ENCODE measurements around the gene STX5.
A peak's percentile ranks its signal among the peaks of the same experiment; 100 is the strongest.

The STX5 gene

GRCh38 chr11:62855571-62856332, 23.9 kb upstream of the STX5 start:
- Histone ChIP-seq H2BK120ac (ENCODE audit: low read depth, low read length) (no peak overlapping the region), H4K8ac (ENCODE audit: low read depth, low read length) (peak overlapping the region; percentile 92), H3K4me3 (ENCODE audit: low read length in 2 of 2) (peak overlapping the region; percentile 76 to 96), H3K23ac (ENCODE audit: low read depth, low read length, poor library complexity) (peak overlapping the region; percentile 99), H3K4me1 (ENCODE audit: control insufficient read depth in 2 of 2, insufficient read depth in 1 of 2, low read depth in 1 of 2, low read length in 2 of 2) (peaks cover 11 to 20% of the 10 kb centered on the region in 2 donors), H3K27me3 (ENCODE audit: control insufficient read depth in 3 of 3, insufficient read depth in 3 of 3, low read depth in 1 of 3, low read length in 3 of 3) (no peaks in the 10 kb centered on the region), H3K9me3 (replicated peaks in 1 of 2; ENCODE audit: control insufficient read depth in 2 of 2, insufficient read depth in 1 of 2, low read depth in 1 of 2, low read length in 2 of 2) (no peaks in the 10 kb centered on the region), H3K27ac (replicated peaks; ENCODE audit: low read length) (peak overlapping the region; percentile 92), H3K9ac (ENCODE audit: low read depth, low read length, poor library complexity) (peak overlapping the region; percentile 100), H2BK5ac (ENCODE audit: low read length) (no peak overlapping the region), H4K91ac (ENCODE audit: low read depth, low read length, poor library complexity) (peak overlapping the region; percentile 99), H2BK12ac (ENCODE audit: low read length) (no peak overlapping the region), H2AK5ac (ENCODE audit: low read depth, low read length) (peak overlapping the region; percentile 20), H3K14ac (ENCODE audit: low read length) (peak overlapping the region; percentile 95), H3K4me2 (ENCODE audit: insufficient read depth, low read length, poor library complexity, severe bottlenecking) (peak overlapping the region; percentile 87), H2BK15ac (ENCODE audit: low read length) (no peak overlapping the region), H3K4ac (ENCODE audit: low read length) (peak overlapping the region; percentile 56), H3K18ac (ENCODE audit: low read length) (peak overlapping the region; percentile 98), H2AFZ (ENCODE audit: low read length) (peak overlapping the region; percentile 78), H3K36me3 (replicated peaks in 1 of 2; ENCODE audit: control insufficient read depth in 2 of 2, insufficient read depth in 2 of 2, low read length in 2 of 2) (peaks cover 28 to 56% of the 10 kb centered on the region in 2 donors), H3K79me1 (ENCODE audit: low read depth, low read length) (no peaks in the 10 kb centered on the region)
- DNase-seq (ENCODE audit: low spot score), result peak; percentile 97
- WGBS, 2 donors (ENCODE audit: extremely low coverage in 2 of 2, insufficient read length in 2 of 2, insufficient replicate concordance in 1 of 2), result no CpG with 5 or more reads among the region's 54 CpGs

- Histone ChIP-seq H4K8ac (ENCODE audit: low read depth, low read length) (no peak overlapping the region), H4K91ac (ENCODE audit: low read depth, low read length, poor library complexity) (no peak overlapping the region), H3K9me3 (replicated peaks in 1 of 2; ENCODE audit: control insufficient read depth in 2 of 2, insufficient read depth in 1 of 2, low read depth in 1 of 2, low read length in 2 of 2) (no peaks in the 10 kb centered on the region), H3K23ac (ENCODE audit: low read depth, low read length, poor library complexity) (no peak overlapping the region), H3K4me1 (ENCODE audit: control insufficient read depth in 2 of 2, insufficient read depth in 1 of 2, low read depth in 1 of 2, low read length in 2 of 2) (peaks cover 11 to 20% of the 10 kb centered on the region in 2 donors), H3K36me3 (replicated peaks in 1 of 2; ENCODE audit: control insufficient read depth in 2 of 2, insufficient read depth in 2 of 2, low read length in 2 of 2) (peaks cover 28 to 54% of the 10 kb centered on the region in 2 donors), H2BK15ac (ENCODE audit: low read length) (no peak overlapping the region), H3K14ac (ENCODE audit: low read length) (peak overlapping the region; percentile 56), H3K4ac (ENCODE audit: low read length) (no peak overlapping the region), H2BK12ac (ENCODE audit: low read length) (no peak overlapping the region), H2BK120ac (ENCODE audit: low read depth, low read length) (no peak overlapping the region), H3K9ac (ENCODE audit: low read depth, low read length, poor library complexity) (peak overlapping the region; percentile 97), H2BK5ac (ENCODE audit: low read length) (no peak overlapping the region), H3K79me1 (ENCODE audit: low read depth, low read length) (no peaks in the 10 kb centered on the region), H3K18ac (ENCODE audit: low read length) (peak overlapping the region; percentile 87), H2AFZ (ENCODE audit: low read length) (no peak overlapping the region), H2AK5ac (ENCODE audit: low read depth, low read length) (peak overlapping the region; percentile 13), H3K27ac (replicated peaks; ENCODE audit: low read length) (peak overlapping the region; percentile 14), H3K27me3 (ENCODE audit: control insufficient read depth in 3 of 3, insufficient read depth in 3 of 3, low read depth in 1 of 3, low read length in 3 of 3) (no peaks in the 10 kb centered on the region), H3K4me2 (ENCODE audit: insufficient read depth, low read length, poor library complexity, severe bottlenecking) (peak overlapping the region; percentile 87), H3K4me3 (ENCODE audit: low read length in 2 of 2) (peak overlapping the region; percentile 76 to 96)
- WGBS, 2 donors (ENCODE audit: extremely low coverage in 2 of 2, insufficient read length in 2 of 2, insufficient replicate concordance in 1 of 2), result no CpG with 5 or more reads among the region's 15 CpGs
- no peak for DNase-seq (ENCODE audit: low spot score)
Observed at GRCh38 chr11:62854825-62855570, 23.1 kb upstream of the STX5 start.

GRCh38 chr11:62854013-62854824, 22.4 kb upstream of the STX5 start:
- H3K4me1 ChIP-seq (ENCODE audit: control insufficient read depth in 2 of 2, insufficient read depth in 1 of 2, low read depth in 1 of 2, low read length in 2 of 2), result peaks cover 11 to 20% of the 10 kb centered on the region in 2 donors
- no peak overlapping the region for H2BK120ac ChIP-seq (ENCODE audit: low read depth, low read length)
- H3K36me3 ChIP-seq (replicated peaks in 1 of 2; ENCODE audit: control insufficient read depth in 2 of 2, insufficient read depth in 2 of 2, low read length in 2 of 2), result peaks cover 28 to 49% of the 10 kb centered on the region in 2 donors
- H3K23ac ChIP-seq (ENCODE audit: low read depth, low read length, poor library complexity), result no peak overlapping the region
- no peak overlapping the region for H2AK5ac ChIP-seq (ENCODE audit: low read depth, low read length)
- H3K9ac ChIP-seq (ENCODE audit: low read depth, low read length, poor library complexity), result no peak overlapping the region
- no peak overlapping the region for H3K4ac ChIP-seq (ENCODE audit: low read length)
- WGBS, 2 donors (ENCODE audit: extremely low coverage in 2 of 2, insufficient read length in 2 of 2, insufficient replicate concordance in 1 of 2), result no CpG with 5 or more reads among the region's 8 CpGs
- no peaks in the 10 kb centered on the region for H3K79me1 ChIP-seq (ENCODE audit: low read depth, low read length)
- H2BK15ac ChIP-seq (ENCODE audit: low read length), result no peak overlapping the region
- H3K4me3 ChIP-seq (ENCODE audit: low read length in 2 of 2), result peak overlapping the region; percentile 76 to 96
- no peak overlapping the region for H4K91ac ChIP-seq (ENCODE audit: low read depth, low read length, poor library complexity)
- H2BK12ac ChIP-seq (ENCODE audit: low read length), result no peak overlapping the region
- no peak overlapping the region for H3K27ac ChIP-seq (replicated peaks; ENCODE audit: low read length)
- H3K4me2 ChIP-seq (ENCODE audit: insufficient read depth, low read length, poor library complexity, severe bottlenecking), result peak overlapping the region; percentile 87
- H4K8ac ChIP-seq (ENCODE audit: low read depth, low read length), result no peak overlapping the region
- H3K18ac ChIP-seq (ENCODE audit: low read length), result no peak overlapping the region
- no peak overlapping the region for H2AFZ ChIP-seq (ENCODE audit: low read length)
- no peak for DNase-seq (ENCODE audit: low spot score)
- no peaks in the 10 kb centered on the region for H3K27me3 ChIP-seq (ENCODE audit: control insufficient read depth in 3 of 3, insufficient read depth in 3 of 3, low read depth in 1 of 3, low read length in 3 of 3)
- no peak overlapping the region for H2BK5ac ChIP-seq (ENCODE audit: low read length)
- H3K9me3 ChIP-seq (replicated peaks in 1 of 2; ENCODE audit: control insufficient read depth in 2 of 2, insufficient read depth in 1 of 2, low read depth in 1 of 2, low read length in 2 of 2), result no peaks in the 10 kb centered on the region
- H3K14ac ChIP-seq (ENCODE audit: low read length), result no peak overlapping the region
